Suprapubic skin (tissue), 4 donors: ENCODE measurements around the gene MANF. TPM values are rescaled to one million over a fixed set of nuclear protein-coding genes. Genes with fewer than 3 reads are reported as not detected.
"Not testable (repeated sequence)": the region's sequence is repeated elsewhere in the genome, so short reads cannot be mapped to it uniquely, and the experiment has no call there.

Source experiments
- DNase-seq, 2 donors: peaks; one replicate each; pipeline ENCODE4 v3.0.0-alpha.2; 2019; ENCODE audit warnings: low spot score in 2 of 2
- H3K27ac ChIP-seq: fragments of 200-600 bp; sonication (generic); one replicate; pipeline ENCODE4 v1.5.1; 2019
- H3K27me3 ChIP-seq: fragments of 200-600 bp; sonication (generic); one replicate; pipeline ENCODE4 v1.5.1; 2019
- H3K36me3 ChIP-seq: fragments of 200-600 bp; sonication (generic); one replicate; pipeline ENCODE4 v1.5.1; 2019
- H3K4me1 ChIP-seq: fragments of 200-600 bp; sonication (generic); one replicate; pipeline ENCODE4 v1.5.1; 2019
- H3K4me3 ChIP-seq: fragments of 200-600 bp; sonication (generic); one replicate; pipeline ENCODE4 v1.5.1; 2019; ENCODE audit warnings: mild to moderate bottlenecking
- H3K9me3 ChIP-seq: fragments of 200-600 bp; sonication (generic); one replicate; pipeline ENCODE4 v1.5.1; 2019
- EP300 ChIP-seq: sonication (generic); formaldehyde crosslinking; IDR thresholded peaks from one replicate; pipeline ENCODE4 v1.6.1; 2017; ENCODE audit warnings: antibody characterized with exemption
- POLR2A ChIP-seq, 2 donors: fragments of 450-650 bp; IDR thresholded peaks; one replicate each; pipeline ENCODE4 v1.6.1; 2017; ENCODE audit warnings: antibody characterized with exemption in 2 of 2, mild to moderate bottlenecking in 2 of 2, moderate library complexity in 2 of 2
- POLR2AphosphoS5 ChIP-seq, 3 donors: sonication (generic); formaldehyde crosslinking; IDR thresholded peaks; one replicate each; pipeline ENCODE4 v1.6.1; 2017; ENCODE audit warnings: antibody characterized with exemption in 3 of 3
- WGBS: methylation state at CpG from one replicate; pipeline ENCODE4 v1.1.5; 2018; 5-methylcytosine and 5-hydroxymethylcytosine counted together
- total RNA-seq, 4 donors: library from RNA; depleted of rRNA; stranded (reverse); fragments of >200 nt; gene quantifications; one replicate each; pipeline ENCODE4 v1.1.0, GENCODE V29; 2016
- TF ChIP-seq, protein P1 (sequence below), 2 donors: fragments of 200-600 bp in 1 of 2; fragments of 450-650 bp in 1 of 2; sonication (generic) in 1 of 2; IDR thresholded peaks; one replicate each; pipeline ENCODE4 v1.5.1; 2016 to 2019; ENCODE audit warnings: antibody characterized with exemption in 2 of 2, mild to moderate bottlenecking in 1 of 2, moderate library complexity in 1 of 2

MANF gene
- total RNA-seq, 4 donors from 2014 or later = 21.7 to 64.0 (median 52.8) TPM

DNA sequence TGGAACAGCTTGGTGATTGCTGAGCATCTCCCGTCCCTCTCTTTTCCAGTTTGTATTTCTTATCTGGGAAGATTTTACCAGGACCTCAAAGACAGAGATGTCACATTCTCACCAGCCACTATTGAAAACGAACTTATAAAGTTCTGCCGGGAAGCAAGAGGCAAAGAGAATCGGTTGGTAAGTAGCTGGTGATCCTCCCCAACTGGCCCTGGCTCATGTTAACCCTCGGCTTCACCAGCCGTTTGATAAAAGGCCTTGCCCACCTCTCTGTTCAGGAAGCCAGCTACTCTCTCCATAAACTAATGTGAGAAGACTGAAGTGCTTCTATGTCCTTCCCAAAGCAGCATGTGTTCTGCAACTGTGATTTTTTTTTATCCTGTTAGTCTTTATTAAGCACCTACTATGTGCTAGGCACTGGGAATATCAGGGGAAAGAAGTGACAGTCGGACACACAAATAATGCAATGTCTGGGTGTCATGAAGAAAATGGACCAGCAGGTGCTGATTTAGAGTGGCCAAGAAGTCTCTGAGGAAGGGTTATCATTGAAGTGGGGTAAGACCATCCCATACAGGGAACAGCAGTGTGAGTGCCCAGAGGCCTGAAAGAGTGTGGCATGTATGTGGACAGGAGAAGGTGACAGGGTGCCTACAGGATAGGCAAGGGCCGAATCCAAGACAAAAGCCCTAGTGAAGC, 1.2 kb downstream of the MANF start:
- no peak for DNase-seq
- Histone ChIP-seq H3K4me3 (peak overlapping the region; percentile 75), H3K9me3 (no peaks in the 10 kb centered on the region), H3K4me1 (peaks cover 64% of the 10 kb centered on the region), H3K36me3 (peaks cover 15% of the 10 kb centered on the region), H3K27ac (peak overlapping the region; percentile 50), H3K27me3 (no peaks in the 10 kb centered on the region)
- WGBS = 35% methylated on average over 8 of the region's 8 CpGs
- no peak for TF ChIP-seq POLR2AphosphoS5 (IDR thresholded peaks at IDR 0.05)
- TF ChIP-seq, protein P1, sequence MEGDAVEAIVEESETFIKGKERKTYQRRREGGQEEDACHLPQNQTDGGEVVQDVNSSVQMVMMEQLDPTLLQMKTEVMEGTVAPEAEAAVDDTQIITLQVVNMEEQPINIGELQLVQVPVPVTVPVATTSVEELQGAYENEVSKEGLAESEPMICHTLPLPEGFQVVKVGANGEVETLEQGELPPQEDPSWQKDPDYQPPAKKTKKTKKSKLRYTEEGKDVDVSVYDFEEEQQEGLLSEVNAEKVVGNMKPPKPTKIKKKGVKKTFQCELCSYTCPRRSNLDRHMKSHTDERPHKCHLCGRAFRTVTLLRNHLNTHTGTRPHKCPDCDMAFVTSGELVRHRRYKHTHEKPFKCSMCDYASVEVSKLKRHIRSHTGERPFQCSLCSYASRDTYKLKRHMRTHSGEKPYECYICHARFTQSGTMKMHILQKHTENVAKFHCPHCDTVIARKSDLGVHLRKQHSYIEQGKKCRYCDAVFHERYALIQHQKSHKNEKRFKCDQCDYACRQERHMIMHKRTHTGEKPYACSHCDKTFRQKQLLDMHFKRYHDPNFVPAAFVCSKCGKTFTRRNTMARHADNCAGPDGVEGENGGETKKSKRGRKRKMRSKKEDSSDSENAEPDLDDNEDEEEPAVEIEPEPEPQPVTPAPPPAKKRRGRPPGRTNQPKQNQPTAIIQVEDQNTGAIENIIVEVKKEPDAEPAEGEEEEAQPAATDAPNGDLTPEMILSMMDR (IDR thresholded peaks at IDR 0.05) = no peak
- TF ChIP-seq POLR2A (IDR thresholded peaks at IDR 0.05) = no peak
- TF ChIP-seq EP300 = no peak

DNA sequence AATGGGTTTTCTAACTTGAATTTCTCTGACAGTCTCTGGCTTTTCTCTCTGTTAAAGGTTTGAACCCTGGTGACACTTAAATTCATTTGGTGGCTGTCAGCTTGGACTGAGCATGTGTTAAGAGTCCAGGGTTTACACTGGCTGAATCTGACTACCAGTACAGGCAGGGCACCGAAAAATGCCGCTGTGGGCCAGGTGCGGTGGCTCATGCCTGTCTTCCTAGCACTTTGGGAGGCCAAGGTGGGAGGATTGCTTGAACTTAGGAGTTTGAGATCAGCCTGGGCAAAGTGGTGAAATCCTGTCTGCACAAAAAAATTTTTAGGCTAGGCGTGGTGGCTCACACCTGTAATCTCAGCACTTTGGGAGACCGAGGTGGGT, 1.8 kb downstream of the MANF start:
- Histone ChIP-seq H3K27me3 (no peaks in the 10 kb centered on the region), H3K9me3 (no peaks in the 10 kb centered on the region), H3K27ac (peak overlapping the region; percentile 50), H3K36me3 (peaks cover 15% of the 10 kb centered on the region), H3K4me3 (peak overlapping the region; percentile 75), H3K4me1 (peaks cover 67% of the 10 kb centered on the region)
- 89% methylated on average over 5 of the region's 5 CpGs for WGBS
- DNase-seq = peak in 1 of 2 donors; percentile 48
- TF ChIP-seq, protein P1 (IDR thresholded peaks at IDR 0.05) = no peak
- no peak for TF ChIP-seq POLR2A (IDR thresholded peaks at IDR 0.05)
- TF ChIP-seq EP300 = no peak
- TF ChIP-seq POLR2AphosphoS5 (IDR thresholded peaks at IDR 0.05) = no peak

DNA sequence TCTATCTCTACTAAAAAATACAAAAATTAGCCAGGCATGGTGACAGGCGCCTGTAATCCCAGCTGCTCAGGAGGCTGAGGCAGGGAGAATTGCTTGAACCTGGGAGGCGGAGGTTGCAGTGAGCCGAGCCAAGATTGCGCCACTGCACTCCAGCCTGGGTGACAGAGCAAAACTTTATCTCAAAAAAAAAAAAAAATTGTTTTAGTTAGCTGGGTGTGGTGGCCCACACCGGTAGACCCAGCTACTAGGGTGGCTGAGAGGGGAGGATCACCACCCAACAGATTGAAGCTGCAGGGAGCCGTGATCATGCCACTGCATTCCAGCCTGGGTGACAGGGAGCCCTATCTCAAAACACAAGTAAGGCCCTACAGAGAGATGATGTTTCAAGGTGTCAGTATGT, 2.2 kb downstream of the MANF start:
- H3K9me3 ChIP-seq, H3K27me3 ChIP-seq, H3K4me3 ChIP-seq: not testable (repeated sequence)
- Histone ChIP-seq H3K36me3 (peaks cover 15% of the 10 kb centered on the region), H3K4me1 (peaks cover 71% of the 10 kb centered on the region), H3K27ac (peak overlapping the region; percentile 50)
- WGBS = 66% methylated on average over 6 of the region's 6 CpGs
- peak in 1 of 2 donors; percentile 42 for DNase-seq

DNA sequence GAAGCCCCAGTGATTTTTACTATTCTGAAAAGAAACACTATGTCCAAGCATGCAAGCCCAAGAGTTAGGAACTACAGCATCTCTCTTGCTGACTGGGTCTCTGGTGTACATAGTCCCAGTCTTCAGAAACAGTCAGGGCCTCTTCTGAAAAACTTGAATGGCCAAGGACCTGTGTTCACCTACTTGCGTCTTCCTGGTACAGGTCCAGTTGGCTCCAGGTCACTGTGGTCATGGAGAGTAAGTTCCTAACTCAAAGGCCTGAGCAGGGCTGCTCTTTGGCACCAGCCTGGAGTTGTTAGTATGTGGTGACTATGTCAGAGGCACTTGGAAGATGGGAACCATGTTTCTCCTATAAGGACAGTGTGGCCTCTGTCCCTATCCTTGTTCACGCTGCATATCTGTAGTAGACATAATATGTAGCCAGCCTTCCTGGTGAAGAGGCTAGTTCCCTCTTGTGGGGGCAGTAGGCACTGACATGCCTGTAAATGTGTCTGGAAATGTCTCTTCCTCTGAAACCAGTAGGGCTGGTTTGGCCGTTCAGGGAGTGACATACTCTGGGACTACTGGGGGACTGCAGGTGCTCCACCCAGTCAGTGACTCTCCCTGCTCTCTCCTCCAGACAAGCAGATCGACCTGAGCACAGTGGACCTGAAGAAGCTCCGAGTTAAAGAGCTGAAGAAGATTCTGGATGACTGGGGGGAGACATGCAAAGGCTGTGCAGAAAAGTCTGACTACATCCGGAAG, 3.4 kb downstream of the MANF start:
- 43% methylated on average over 6 of the region's 6 CpGs for WGBS

DNA sequence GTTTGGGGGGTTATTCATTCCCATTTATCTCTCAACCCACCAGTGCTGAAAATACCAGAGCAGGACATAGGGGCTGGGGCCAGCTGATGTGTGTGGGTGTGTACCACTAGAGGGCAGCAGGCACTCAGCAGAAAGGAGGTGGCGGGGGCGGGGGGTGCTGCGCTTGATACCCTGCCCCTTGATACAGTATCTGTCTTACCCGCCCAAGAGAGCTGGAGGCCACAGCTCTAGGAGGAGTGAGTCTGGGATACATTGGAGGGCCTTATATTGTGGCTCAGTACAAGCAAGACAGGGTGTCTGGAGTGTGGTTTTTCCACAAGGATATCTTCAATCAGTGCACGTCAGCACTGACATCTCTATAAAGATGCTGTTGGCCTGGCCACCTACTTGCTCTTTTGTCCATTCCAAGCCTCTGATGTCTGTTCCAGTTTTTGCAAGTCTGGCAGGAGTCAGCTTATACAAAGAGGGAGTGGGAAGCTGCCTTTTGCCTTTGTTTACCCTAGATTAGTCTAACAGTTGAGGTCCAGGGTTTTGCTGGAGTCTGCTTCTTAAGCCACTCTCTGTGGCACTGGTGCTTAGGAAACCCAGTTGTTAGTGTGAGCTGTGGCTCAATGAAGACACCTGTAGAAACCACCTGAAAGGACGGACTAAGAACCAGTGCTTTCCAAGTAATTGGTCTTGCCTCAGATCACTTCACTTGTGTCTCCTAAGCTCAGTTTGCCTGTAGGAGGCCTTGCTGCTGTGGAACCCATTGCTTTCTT, 4.5 kb downstream of the MANF start:
- peaks cover 84% of the 10 kb centered on the region for H3K4me1 ChIP-seq
- H3K27ac ChIP-seq = peak overlapping the region; percentile 72

More for the DNA sequence above, 3.4 kb downstream of the MANF start:
- Histone ChIP-seq H3K36me3 (peaks cover 26% of the 10 kb centered on the region), H3K27ac (peak overlapping the region; percentile 72), H3K27me3 (no peaks in the 10 kb centered on the region), H3K4me3 (peak overlapping the region; percentile 13), H3K4me1 (peaks cover 82% of the 10 kb centered on the region), H3K9me3 (no peaks in the 10 kb centered on the region)
- DNase-seq = peak in 1 of 2 donors; percentile 62
- TF ChIP-seq, protein P1 (IDR thresholded peaks at IDR 0.05) = peak; percentile 3 to 44
- TF ChIP-seq POLR2AphosphoS5 (IDR thresholded peaks at IDR 0.05) (peak in 2 of 3 donors; percentile 8 to 34), EP300 (no peak)

More for the DNA sequence above, 4.5 kb downstream of the MANF start:
- H3K4me3 ChIP-seq = no peak overlapping the region
- H3K27me3 ChIP-seq = no peaks in the 10 kb centered on the region
- WGBS = 41% methylated on average over 6 of the region's 6 CpGs
- H3K36me3 ChIP-seq = peaks cover 37% of the 10 kb centered on the region
- TF ChIP-seq, protein P1 (IDR thresholded peaks at IDR 0.05) = peak; percentile 30 to 72
- no peak for TF ChIP-seq POLR2A (IDR thresholded peaks at IDR 0.05)
- H3K9me3 ChIP-seq = no peaks in the 10 kb centered on the region
- DNase-seq = peak in 1 of 2 donors; percentile 72
